ENCODE measurements around the gene FHL3. TPM values are rescaled to one million over a fixed set of nuclear protein-coding genes. Genes with fewer than 3 reads are reported as not detected.
"Not testable (repeated sequence)": the region's sequence is repeated elsewhere in the genome, so short reads cannot be mapped to it uniquely, and the experiment has no call there.

FHL3 gene
- total and polyA plus RNA-seq, 11 donors: 4.6 to 27.0 (median 11.8) TPM

GRCh38 chr1:38039331-38040088, 34.2 kb upstream of the FHL3 start:
- no peak overlapping the region for H3K27ac ChIP-seq
- H3K36me3 ChIP-seq: no peaks in the 10 kb centered on the region
- peaks cover 25 to 47% (median 39%) of the 10 kb centered on the region in 9 donors for H3K27me3 ChIP-seq
- ATAC-seq (no peak), DNase-seq (no peak)
- TF ChIP-seq POLR2A (IDR thresholded peaks at IDR 0.05): no peak
- no peak for TF ChIP-seq CTCF (IDR thresholded peaks at IDR 0.05)
- H3K4me3 ChIP-seq: no peak overlapping the region
- WGBS, 4 donors: 92 to 94% (median 93%) methylated on average over 17 of the region's 17 CpGs
- peaks cover 0 to 8% (median 5%) of the 10 kb centered on the region in 12 donors for H3K4me1 ChIP-seq
- no peaks in the 10 kb centered on the region for H3K9me3 ChIP-seq
- intact Hi-C loops (cut with DNase I): loop anchor here in 6 of 10 donors (5.0 to 10.0 kb wide), 4 partner anchors 545 to 795 kb away; no protein-coding TSS in a partner anchor

GRCh38 chr1:38038861-38039260, 33.5 kb upstream of the FHL3 start:
- H3K4me3 ChIP-seq: no peak overlapping the region
- no peak for ATAC-seq
- no peaks in the 10 kb centered on the region for H3K9me3 ChIP-seq
- no peak overlapping the region for H3K27ac ChIP-seq
- 62 to 79% (median 76%) methylated on average over 10 of the region's 10 CpGs for WGBS, 4 donors
- peaks cover 19 to 41% (median 33%) of the 10 kb centered on the region in 9 donors for H3K27me3 ChIP-seq
- H3K4me1 ChIP-seq: peaks cover 0 to 2% (median 0%) of the 10 kb centered on the region in 12 donors
- no peaks in the 10 kb centered on the region for H3K36me3 ChIP-seq
- no peak for DNase-seq
- intact Hi-C loops (cut with DNase I): no loop called here
- TF ChIP-seq CTCF (IDR thresholded peaks at IDR 0.05): no peak
- no peak for TF ChIP-seq POLR2A (IDR thresholded peaks at IDR 0.05)

GRCh38 chr1:38037221-38037939, 32.1 kb upstream of the FHL3 start:
- TF ChIP-seq CTCF (IDR thresholded peaks at IDR 0.05) (peak in 3 of 12 donors; percentile 15 to 28 (median 15)), POLR2A (IDR thresholded peaks at IDR 0.05) (no peak)
- no peaks in the 10 kb centered on the region for H3K36me3 ChIP-seq
- ATAC-seq (no peak), DNase-seq (no peak)
- H3K9me3 ChIP-seq: no peaks in the 10 kb centered on the region
- intact Hi-C loops (cut with DNase I): no loop called here
- H3K27me3 ChIP-seq: peaks cover 4 to 26% (median 18%) of the 10 kb centered on the region in 9 donors
- no peaks in the 10 kb centered on the region for H3K4me1 ChIP-seq
- WGBS, 4 donors: 45 to 51% (median 47%) methylated on average over 5 of the region's 5 CpGs
- H3K27ac ChIP-seq: no peak overlapping the region
- no peak overlapping the region for H3K4me3 ChIP-seq

GRCh38 chr1:38034871-38035270, 29.6 kb upstream of the FHL3 start:
- H3K4me3 ChIP-seq: no peak overlapping the region
- TF ChIP-seq CTCF (IDR thresholded peaks at IDR 0.05): no peak
- no peak for TF ChIP-seq POLR2A (IDR thresholded peaks at IDR 0.05)
- ATAC-seq (no peak), DNase-seq (no peak)
- peaks cover 0 to 5% (median 0%) of the 10 kb centered on the region in 9 donors for H3K27me3 ChIP-seq
- no peaks in the 10 kb centered on the region for H3K9me3 ChIP-seq
- no peaks in the 10 kb centered on the region for H3K36me3 ChIP-seq
- H3K27ac ChIP-seq: no peak overlapping the region
- H3K4me1 ChIP-seq: peaks cover 0 to 16% (median 11%) of the 10 kb centered on the region in 12 donors
- 88 to 96% (median 92%) methylated on average over 5 to 13 of the region's 13 CpGs for WGBS, 4 donors
- intact Hi-C loops (cut with DNase I): no loop called here

GRCh38 chr1:38032992-38033391, 27.7 kb upstream of the FHL3 start:
- ATAC-seq, H3K27ac ChIP-seq: not testable (repeated sequence)

More at GRCh38 chr1:38032992-38033391, 27.7 kb upstream of the FHL3 start:
- H3K9me3 ChIP-seq; intact Hi-C loops (cut with DNase I); H3K4me3 ChIP-seq; DNase-seq; H3K27me3 ChIP-seq; H3K36me3 ChIP-seq: not testable (repeated sequence)
- 80 to 97% (median 95%) methylated on average over 2 of the region's 2 CpGs for WGBS, 4 donors
- H3K4me1 ChIP-seq: peaks cover 0 to 33% (median 21%) of the 10 kb centered on the region in 12 donors

All from heart left ventricle (tissue), 16 donors.